ENCODE results near the gene DUOX1. TPM values are rescaled to one million over a fixed set of nuclear protein-coding genes. Genes with fewer than 3 reads are reported as not detected.
"Not testable (repeated sequence)": the region's sequence is repeated elsewhere in the genome, so short reads cannot be mapped to it uniquely, and the experiment has no call there.

DUOX1 gene
- total RNA-seq, 2 donors from 2014 or later: 0.06 to 0.42 TPM

DNA sequence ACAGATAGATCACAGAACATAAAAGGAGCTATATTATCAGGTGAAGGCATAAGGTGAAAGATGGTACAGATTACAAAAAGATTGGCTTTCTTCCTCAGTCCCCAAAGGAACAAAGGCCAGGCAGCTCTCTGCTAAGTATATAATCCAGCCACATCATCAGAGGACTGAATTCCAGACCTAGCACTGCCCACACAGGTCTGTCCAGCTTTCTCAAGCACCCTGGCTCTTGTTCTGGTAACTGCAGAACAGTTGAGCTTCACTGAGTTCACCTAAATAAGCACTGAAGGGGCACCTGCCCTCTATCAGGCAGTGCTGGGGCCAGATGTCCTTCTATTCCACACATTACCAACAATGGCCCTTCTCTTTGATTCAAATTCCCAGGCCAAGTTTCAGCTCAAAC, 6.4 kb upstream of the DUOX1 start:
- H3K36me3 Mint-ChIP-seq (ENCODE audit: low read depth): no peaks in the 10 kb centered on the region
- peaks cover 36% of the 10 kb centered on the region for H3K27me3 Mint-ChIP-seq
- no peak for ATAC-seq (replicated peaks)
- H3K4me1 Mint-ChIP-seq: no peaks in the 10 kb centered on the region
- H3K4me3 Mint-ChIP-seq: no peak overlapping the region
- H3K9me3 Mint-ChIP-seq: no peaks in the 10 kb centered on the region
- H3K27ac Mint-ChIP-seq: no peak overlapping the region

DNA sequence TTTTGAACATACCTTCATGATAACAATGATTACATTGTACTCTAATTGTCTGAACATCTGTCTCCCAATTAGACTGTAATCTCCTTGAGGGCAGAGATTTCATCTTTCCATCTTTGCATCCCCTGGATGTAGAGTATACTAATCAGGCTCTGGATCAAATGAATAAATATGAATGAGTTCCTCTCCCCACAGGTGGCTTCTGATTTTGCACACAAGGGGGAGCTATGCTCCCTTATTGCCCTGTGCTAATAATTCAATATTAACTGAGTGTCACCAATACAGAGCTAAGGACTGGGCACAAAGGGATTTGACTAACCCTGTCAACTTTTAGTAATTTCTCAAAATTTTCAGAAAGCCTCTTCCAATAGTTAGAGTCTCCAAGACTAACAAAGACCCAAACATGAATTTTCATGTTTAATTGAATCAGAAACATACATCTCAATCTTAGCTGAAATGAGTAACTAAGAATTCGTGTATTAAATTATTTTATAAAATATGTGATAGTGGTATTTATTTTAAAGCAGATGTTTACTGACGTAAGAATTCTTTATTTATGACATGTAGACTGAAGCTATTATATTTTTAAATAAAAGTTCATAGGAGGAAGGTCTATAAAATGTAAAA, 3.1 kb upstream of the DUOX1 start:
- Mint-ChIP-seq H3K27ac (no peak overlapping the region), H3K4me3 (no peak overlapping the region), H3K9me3 (no peaks in the 10 kb centered on the region), H3K27me3 (peaks cover 36% of the 10 kb centered on the region), H3K4me1 (no peaks in the 10 kb centered on the region), H3K36me3 (ENCODE audit: low read depth) (no peaks in the 10 kb centered on the region)
- ATAC-seq (replicated peaks): peak; percentile 58

GRCh38 chr15:45128971-45129639, 689 bp upstream of the DUOX1 start:
- H3K4me1 Mint-ChIP-seq: no peaks in the 10 kb centered on the region
- H3K27me3 Mint-ChIP-seq: peaks cover 44% of the 10 kb centered on the region
- H3K4me3 Mint-ChIP-seq: peak overlapping the region; percentile 2
- H3K36me3 Mint-ChIP-seq (ENCODE audit: low read depth): no peaks in the 10 kb centered on the region
- H3K27ac Mint-ChIP-seq: no peak overlapping the region
- no peaks in the 10 kb centered on the region for H3K9me3 Mint-ChIP-seq
- no peak for ATAC-seq (replicated peaks)

DNA sequence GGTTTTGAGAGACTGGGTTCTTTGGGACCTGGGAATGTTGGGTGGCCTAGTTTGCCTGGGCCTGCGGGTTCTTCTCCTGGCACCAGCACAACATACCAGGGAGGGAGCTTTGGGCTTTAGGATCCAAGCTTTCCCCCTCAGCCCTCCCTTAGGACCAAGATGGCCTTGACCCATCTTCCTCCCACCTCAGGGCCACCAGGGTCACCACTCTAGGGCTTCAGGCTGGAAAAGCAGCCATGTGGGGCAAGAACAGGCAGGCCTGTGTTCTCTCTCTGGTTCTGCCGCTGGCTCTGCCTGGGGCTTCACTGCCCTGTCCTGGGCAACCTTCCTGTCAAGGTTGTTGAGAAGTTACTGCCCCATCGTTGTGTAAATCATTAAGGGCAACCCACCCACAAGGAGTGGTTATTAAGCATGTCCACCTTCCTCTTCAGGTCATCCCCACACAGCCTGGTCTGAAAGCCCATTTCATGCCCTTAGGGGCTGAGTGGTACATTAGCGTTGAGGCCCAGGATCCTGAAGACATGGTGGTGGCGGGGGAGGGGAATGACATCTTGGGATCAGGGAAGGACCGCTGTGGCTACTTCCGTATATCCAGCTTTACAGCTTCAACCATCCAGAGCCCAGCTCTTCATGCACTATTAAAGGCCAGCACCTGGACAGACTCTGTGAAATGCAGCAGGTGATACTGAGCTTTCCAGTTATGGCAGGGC, 652 bp downstream of the DUOX1 start:
- peak overlapping the region; percentile 14 for H3K4me3 Mint-ChIP-seq
- H3K4me1 Mint-ChIP-seq: no peaks in the 10 kb centered on the region
- no peaks in the 10 kb centered on the region for H3K36me3 Mint-ChIP-seq (ENCODE audit: low read depth)
- H3K9me3 Mint-ChIP-seq: no peaks in the 10 kb centered on the region
- peaks cover 45% of the 10 kb centered on the region for H3K27me3 Mint-ChIP-seq
- no peak for ATAC-seq (replicated peaks)
- no peak overlapping the region for H3K27ac Mint-ChIP-seq

DNA sequence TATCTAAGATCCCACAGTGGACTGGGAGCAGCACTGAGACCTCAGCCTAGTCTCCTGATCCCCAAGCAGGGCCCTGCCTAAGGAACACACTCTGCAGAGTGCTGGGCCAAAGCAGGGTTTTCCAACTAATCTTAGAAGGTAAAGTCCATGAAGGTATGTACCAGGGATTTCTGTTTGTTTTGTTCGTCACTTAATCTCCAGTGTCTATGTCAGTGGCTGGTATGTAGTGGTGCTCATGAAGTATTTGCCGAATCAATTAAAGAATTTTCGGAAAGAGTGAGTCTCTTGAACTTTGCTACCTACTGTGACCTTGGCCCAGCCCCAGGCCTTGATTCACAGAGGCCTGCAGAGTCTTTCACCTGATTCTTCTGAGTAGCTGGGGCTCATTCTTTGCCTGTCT, 1.7 kb downstream of the DUOX1 start:
- H3K4me1 Mint-ChIP-seq: no peaks in the 10 kb centered on the region
- ATAC-seq (replicated peaks): no peak
- no peak overlapping the region for H3K27ac Mint-ChIP-seq
- peaks cover 40% of the 10 kb centered on the region for H3K27me3 Mint-ChIP-seq
- H3K9me3 Mint-ChIP-seq: no peaks in the 10 kb centered on the region
- no peak overlapping the region for H3K4me3 Mint-ChIP-seq
- no peaks in the 10 kb centered on the region for H3K36me3 Mint-ChIP-seq (ENCODE audit: low read depth)

DNA sequence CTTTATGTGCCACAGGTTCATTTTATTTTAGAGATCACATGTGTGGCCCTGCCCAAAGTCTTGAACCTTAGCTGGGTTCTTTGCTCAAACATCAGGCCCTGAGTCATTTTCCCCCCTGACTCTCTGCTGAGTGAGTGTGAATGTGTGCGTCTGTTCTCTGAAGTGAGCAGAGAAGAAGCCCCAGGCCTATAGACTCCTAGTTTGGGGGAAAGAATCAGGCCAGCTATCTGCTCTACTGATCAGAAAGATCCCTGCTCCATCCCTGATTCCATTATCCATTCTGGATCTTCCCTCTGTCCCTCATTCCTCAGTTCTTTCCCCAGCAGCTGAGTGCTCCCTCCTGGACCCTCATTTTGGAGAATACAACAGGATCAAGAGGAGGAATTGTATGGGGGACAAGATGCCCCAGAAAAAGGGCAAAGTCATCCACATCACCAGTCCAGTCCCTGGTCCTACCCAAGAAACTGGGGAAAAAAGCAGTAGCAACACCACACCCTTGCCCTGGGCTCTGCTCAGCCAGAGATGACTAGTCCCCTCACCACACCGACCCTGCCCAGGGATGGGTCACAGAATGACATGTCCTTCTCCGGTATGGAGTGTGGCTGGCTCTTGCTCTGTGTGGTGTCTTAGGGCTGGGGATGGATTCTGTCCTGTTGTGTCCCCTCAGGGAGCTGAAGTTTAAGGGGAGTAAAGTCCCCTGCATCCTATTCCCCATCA, 3.2 kb downstream of the DUOX1 start:
- H3K4me1 Mint-ChIP-seq: no peaks in the 10 kb centered on the region
- no peak for ATAC-seq (replicated peaks)
- peaks cover 38% of the 10 kb centered on the region for H3K27me3 Mint-ChIP-seq
- no peaks in the 10 kb centered on the region for H3K36me3 Mint-ChIP-seq (ENCODE audit: low read depth)
- no peak overlapping the region for H3K4me3 Mint-ChIP-seq
- no peaks in the 10 kb centered on the region for H3K9me3 Mint-ChIP-seq
- H3K27ac Mint-ChIP-seq: no peak overlapping the region

- H3K27me3 Mint-ChIP-seq: peaks cover 33% of the 10 kb centered on the region
Measured at GRCh38 chr15:45133561-45133920, 3.7 kb downstream of the DUOX1 start.

GRCh38 chr15:45134046-45134445, 4.3 kb downstream of the DUOX1 start:
- H3K36me3 Mint-ChIP-seq (ENCODE audit: low read depth): no peaks in the 10 kb centered on the region
- H3K27me3 Mint-ChIP-seq: peaks cover 29% of the 10 kb centered on the region
- no peak overlapping the region for H3K27ac Mint-ChIP-seq
- ATAC-seq (replicated peaks): no peak
- H3K4me1 Mint-ChIP-seq: no peaks in the 10 kb centered on the region
- peak overlapping the region; percentile 51 for H3K4me3 Mint-ChIP-seq
- no peaks in the 10 kb centered on the region for H3K9me3 Mint-ChIP-seq

More at GRCh38 chr15:45133561-45133920, 3.7 kb downstream of the DUOX1 start:
- no peak for ATAC-seq (replicated peaks)
- Mint-ChIP-seq H3K36me3 (ENCODE audit: low read depth) (no peaks in the 10 kb centered on the region), H3K9me3 (no peaks in the 10 kb centered on the region), H3K4me1 (no peaks in the 10 kb centered on the region), H3K27ac (no peak overlapping the region), H3K4me3 (no peak overlapping the region)

DNA sequence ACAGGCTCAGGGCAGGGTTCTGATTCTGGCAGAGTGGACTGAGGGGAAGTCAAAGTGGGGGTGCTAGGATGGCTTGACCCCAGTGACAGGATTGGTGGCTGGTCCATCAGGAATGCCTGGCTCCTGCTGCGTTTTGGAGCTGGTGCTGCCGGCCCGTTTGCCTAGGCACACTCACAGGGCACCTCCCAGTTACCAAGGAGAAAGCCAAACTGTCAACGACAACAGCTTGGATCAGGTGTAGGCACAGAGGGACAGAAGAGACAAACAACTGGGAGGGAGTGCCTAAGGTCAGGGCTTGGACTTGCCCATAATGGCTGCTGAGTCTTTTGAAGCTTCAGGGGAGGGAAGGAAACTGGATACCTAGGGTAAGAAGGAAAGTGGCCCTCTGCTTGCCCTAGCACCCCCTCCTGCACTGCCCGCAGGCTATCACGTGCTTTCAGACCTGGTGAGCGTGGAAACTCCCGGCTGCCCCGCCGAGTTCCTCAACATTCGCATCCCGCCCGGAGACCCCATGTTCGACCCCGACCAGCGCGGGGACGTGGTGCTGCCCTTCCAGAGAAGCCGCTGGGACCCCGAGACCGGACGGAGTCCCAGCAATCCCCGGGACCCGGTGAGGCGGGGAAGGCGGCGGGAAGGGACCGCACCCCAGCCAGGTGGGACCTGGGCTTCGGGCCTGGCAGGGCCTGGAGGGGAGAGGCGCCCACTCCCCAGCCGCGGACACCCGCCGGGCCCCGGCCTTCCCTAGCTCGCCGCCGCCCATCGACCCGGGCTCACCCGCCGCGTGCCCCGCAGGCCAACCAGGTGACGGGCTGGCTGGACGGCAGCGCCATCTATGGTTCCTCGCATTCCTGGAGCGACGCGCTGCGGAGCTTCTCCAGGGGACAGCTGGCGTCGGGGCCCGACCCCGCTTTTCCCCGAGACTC, 5.1 kb downstream of the DUOX1 start:
- H3K36me3 Mint-ChIP-seq (ENCODE audit: low read depth): no peaks in the 10 kb centered on the region
- H3K4me1 Mint-ChIP-seq: no peaks in the 10 kb centered on the region
- ATAC-seq (replicated peaks): peak; percentile 56
- peaks cover 29% of the 10 kb centered on the region for H3K27me3 Mint-ChIP-seq
- peak overlapping the region; percentile 15 for H3K27ac Mint-ChIP-seq
- H3K9me3 Mint-ChIP-seq: no peaks in the 10 kb centered on the region
- H3K4me3 Mint-ChIP-seq: peak overlapping the region; percentile 51

- H3K4me3 Mint-ChIP-seq: peak overlapping the region; percentile 45
- not testable (repeated sequence) for H3K27ac Mint-ChIP-seq; H3K4me1 Mint-ChIP-seq; H3K9me3 Mint-ChIP-seq; H3K36me3 Mint-ChIP-seq (ENCODE audit: low read depth)
- ATAC-seq (replicated peaks): peak; percentile 18
- peaks cover 25% of the 10 kb centered on the region for H3K27me3 Mint-ChIP-seq
Measured at GRCh38 chr15:45135705-45136377, 6.0 kb downstream of the DUOX1 start.

DNA sequence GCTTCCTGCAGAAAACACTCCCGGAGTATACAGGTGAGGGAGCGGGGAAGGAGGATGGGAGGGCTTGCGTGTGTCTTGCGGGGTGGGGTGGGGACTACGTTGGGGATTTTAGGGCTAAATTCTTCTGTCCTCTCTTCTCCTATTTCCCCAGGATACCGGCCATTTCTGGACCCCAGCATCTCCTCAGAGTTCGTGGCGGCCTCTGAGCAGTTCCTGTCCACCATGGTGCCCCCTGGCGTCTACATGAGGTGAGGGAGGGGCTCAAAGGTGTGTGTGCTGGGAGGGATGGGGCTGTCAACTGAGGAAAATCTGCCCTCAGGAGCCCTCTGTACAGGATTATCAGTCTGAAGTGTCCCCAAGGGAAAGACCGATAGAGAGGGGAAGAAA, 6.6 kb downstream of the DUOX1 start:
- H3K27ac Mint-ChIP-seq: no peak overlapping the region
- H3K9me3 Mint-ChIP-seq: no peaks in the 10 kb centered on the region
- H3K4me3 Mint-ChIP-seq: peak overlapping the region; percentile 45
- no peaks in the 10 kb centered on the region for H3K36me3 Mint-ChIP-seq (ENCODE audit: low read depth)
- ATAC-seq (replicated peaks): no peak
- peaks cover 25% of the 10 kb centered on the region for H3K27me3 Mint-ChIP-seq
- no peaks in the 10 kb centered on the region for H3K4me1 Mint-ChIP-seq

- no peak overlapping the region for H3K27ac Mint-ChIP-seq
- H3K9me3 Mint-ChIP-seq: no peaks in the 10 kb centered on the region
- no peak overlapping the region for H3K4me3 Mint-ChIP-seq
- no peak for ATAC-seq (replicated peaks)
- no peaks in the 10 kb centered on the region for H3K36me3 Mint-ChIP-seq (ENCODE audit: low read depth)
- peaks cover 25% of the 10 kb centered on the region for H3K27me3 Mint-ChIP-seq
- no peaks in the 10 kb centered on the region for H3K4me1 Mint-ChIP-seq
Measured at GRCh38 chr15:45137703-45138102, 7.9 kb downstream of the DUOX1 start.
